OCI-M2 (cell line): Measurements from ENCODE around the gene RNF150.
"Not testable (repeated sequence)": the region's sequence is repeated elsewhere in the genome, so short reads cannot be mapped to it uniquely, and the experiment has no call there.

Experiments used
- DNase-seq: peaks from one replicate; lab custom pipeline; 2025; ENCODE audit not compliant: unreplicated experiment; lab: John Stamatoyannopoulos, UW

RNF150 gene

DNA sequence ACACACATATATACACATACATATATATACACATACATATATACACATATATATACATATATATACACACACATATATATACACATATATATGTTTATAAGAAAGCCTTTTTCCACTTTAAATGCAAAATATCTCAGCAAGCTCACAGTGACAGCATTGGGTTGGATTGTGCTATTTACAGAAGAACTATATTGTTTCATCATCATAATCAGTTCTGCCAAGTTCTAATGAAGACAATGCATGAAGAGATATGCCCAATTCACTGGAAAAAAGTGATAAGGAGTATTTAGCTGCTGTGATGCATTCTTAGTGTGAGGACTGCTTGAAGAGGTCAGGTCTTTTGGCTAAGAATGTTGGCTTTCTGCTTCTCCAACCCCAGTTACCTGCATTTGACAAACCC, 54.4 kb downstream of the RNF150 start:
- DNase-seq = no peak

DNA sequence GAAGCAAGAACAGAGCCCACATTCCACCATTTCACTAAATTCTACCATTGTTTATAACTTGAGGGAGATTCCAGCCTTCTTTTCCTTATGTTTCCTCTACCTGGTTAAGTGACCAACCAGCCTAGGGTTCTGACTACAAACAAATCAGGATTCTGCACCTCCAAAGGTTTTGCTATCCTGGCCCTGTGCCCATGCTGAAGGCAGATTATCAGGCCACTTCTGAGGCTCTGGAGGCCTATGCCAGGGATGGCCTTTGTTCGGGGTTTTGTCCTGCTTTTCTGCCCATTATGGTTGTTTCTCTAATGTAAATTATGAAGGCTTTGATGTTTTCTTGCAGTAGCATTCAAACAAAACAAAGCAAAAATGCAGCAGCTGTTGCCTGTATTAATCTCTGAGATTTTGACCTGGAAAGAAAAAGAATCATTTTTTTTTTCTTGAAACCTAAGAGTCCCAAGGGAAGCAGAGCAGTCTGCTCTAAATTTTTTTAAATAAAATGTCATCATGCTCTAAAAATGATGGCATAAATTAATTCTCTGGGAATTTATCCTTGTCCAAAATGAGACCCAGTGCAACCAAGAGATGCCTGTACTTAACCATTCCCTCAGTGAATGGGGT, 55.6 kb downstream of the RNF150 start:
- DNase-seq = no peak

DNA sequence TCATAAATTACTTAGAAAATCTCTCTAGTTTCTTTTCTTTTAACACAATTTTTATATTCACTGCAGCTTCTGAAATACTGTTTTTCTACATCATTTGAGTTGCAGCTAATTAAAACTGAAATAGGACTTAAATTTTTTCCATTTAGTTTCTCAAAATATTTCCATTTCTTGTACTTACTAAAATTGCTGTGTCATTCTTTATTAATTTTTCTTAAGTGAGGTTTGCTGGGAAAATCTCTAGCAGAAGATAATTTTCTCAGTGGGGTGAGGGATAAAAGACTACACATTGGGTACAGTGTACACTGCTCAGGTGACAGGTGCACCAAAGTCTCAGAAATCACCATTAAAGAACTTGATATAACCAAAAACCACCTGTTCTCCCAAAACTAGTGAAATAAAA, 57.7 kb downstream of the RNF150 start:
- no peak for DNase-seq

DNA sequence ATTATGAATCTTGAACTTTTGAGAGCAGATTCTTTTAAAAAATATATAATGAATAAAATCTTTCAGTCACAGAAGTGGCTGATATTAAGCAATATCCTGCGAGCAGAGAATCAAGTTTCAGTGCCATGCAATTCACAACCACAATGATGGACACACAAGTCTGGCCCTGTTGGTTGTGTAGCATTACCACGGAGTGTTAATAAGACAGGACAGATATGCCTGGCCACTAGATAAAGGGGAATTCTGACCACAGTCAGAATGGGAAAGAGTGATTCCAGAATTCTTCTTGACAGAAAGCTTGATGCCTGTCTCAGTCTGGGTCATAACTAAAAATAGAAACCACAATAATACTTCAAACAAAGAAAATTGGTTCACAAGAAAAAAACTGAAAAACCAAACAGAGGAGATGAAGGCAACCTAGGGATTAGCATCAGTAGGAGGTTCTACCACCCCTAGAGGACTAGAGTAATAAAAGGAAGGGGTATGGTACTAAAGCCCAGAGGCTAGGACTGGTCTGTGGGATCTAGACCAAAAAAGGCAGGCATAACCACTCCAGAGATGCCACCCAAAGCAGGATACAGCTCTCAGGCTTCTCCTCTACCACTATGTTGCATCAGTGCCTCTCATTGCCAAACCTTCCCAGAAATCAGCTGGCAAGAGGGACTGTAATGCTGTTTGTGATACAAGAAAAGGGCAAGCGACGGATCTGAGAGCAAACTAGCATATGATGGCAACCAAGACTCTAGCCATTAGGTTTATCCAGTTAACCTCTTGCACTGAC, 59.0 kb downstream of the RNF150 start:
- DNase-seq = no peak

DNA sequence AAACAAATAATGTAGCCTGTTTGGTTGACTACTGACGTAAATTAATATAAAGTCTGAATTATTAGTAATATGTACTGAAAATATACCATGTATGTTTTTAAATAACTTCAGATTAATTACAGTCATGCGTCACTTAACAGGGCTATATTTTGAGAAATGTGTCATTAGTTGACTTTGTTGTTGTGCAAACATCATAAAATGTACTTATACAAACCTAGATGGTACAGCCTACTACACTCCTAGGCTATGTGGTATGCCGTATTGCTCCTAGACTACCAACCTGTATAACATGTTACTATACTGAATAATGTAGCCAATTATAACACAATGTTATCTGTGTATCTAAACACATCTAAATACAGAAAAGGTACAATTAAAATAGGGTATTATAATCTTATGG, 66.6 kb downstream of the RNF150 start:
- DNase-seq = no peak

DNA sequence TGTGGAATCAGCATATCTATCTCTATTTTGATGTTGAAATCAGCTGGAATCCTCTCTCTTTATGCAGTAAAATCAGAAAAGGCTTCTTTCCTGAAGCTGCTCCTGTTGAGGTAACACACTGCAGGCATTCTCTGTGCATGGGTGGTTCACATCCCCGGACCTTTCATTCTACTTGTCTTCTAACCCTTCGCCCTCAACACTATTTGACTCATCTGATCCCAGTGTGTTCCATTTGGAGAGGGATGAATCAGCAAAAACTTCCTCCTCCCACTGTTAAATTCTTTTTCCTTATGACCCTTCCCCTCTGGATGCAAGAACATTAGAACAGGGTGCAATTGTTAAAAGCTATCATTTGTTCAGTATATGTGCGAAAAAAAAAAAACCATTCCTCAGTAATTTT, 67.4 kb downstream of the RNF150 start:
- no peak for DNase-seq

DNA sequence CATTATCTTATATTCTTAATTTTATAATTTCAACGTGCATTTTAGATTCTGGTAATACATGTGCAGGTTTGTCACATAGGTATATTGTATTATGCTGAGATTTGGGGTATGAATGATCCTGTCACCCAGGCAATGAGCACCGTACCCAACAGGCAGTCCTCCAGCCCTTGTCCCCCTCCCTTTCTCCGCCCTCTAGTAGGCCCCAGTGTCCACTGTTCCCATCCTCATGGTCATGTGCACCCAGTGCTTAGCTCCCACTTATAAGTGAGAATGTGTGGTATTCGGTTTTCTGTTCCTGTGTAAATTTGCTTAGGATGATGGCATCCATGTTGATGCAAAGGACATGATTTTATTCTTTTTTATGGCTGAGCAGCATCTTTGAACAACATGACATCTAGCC, 70.6 kb downstream of the RNF150 start:
- no peak for DNase-seq

DNA sequence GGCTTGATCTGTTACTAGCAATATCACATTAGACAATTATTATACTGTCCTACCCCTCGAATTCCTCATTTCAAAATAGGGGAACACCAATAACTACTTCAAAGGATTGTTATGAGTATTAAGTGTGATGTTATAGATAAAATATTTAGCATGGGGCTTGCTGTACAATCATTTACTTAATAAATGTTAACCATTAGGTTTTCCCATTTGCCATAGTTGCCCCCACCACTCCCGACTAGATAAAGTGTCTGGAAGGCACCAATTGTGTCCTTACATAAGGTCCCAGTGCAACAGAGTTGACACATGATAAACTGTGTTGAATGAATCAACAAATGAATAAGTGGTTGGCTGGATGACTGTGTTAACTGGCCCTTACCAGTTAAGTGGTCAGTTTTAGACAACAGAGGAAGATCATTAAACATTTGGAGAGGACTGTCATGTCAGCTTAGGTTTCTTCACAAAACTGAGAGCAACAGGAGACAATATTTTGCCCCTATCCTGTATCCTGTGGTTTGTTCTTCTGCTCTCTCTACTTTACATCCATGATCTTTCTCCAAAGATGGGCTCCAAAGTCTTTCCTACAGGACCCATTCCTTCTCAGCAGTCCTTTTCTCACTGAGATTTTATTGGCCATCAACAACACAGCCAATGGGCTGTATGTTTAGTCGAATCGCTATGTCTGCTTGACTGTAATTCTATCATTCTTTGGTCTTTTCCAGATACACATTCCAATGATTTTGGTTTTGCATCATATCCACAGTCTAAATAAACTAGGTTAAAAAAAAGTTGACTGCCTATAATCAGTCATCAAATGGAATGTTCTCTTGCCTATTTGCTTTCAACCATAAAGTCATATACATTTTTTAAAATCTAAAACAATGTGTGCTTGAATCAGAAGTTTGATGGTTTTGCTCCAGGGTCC, 74.4 kb downstream of the RNF150 start:
- no peak for DNase-seq

DNA sequence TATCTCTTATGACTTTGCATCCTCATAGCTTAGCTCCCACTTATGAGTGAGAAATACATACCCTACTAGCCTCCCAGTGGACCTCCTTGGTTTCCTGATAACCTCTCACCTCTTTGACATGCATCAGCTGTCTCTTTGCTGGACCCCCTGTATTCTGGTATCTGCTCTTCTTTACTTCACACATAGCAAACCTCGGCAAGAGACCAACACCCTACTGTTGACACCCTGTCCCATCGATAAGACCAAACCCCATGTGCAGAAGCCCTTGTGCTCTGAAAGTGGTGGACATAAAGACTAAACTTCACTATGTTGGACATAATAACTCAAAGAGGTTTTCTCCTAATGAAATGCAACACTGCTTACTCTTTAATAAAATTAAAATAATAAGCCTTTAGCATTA, 75.7 kb downstream of the RNF150 start:
- DNase-seq = no peak

DNA sequence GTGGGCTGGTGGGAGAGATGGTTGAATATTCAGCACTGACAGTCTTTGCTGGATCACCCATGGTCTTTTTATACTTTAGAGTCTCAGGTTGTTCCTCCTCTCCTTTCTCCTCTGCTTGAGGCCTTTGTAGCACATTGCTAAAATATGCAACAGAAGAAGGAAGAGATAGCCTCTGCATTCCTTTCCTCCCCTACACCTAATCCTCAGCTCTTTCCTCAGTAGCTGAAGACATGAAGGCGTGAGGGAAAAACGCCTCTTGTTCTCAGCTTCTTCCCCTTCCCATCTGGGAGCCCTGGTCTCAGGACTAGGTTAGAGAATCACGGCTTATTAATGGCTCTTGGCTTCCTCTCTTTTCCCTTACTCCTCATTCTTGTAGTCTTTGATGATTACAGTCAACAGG, 76.8 kb downstream of the RNF150 start:
- DNase-seq = no peak

DNA sequence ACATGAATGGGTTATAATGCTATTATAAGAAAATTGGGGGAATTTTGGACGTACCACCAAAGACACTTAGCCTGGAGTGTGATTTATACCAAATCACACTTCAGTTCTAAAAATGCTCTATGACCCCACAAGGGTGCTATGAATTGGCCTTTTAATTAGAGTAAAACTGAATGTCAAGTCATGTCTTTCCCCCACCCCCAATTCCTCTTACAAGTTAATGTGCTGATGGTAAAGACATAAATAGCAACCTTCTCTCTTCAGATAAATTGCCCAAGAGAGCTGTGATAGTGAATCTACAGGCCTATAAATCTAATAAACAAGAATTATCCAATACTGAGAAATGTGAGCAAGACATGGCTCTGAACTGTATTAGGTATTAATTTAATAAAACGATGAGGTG, 78.8 kb downstream of the RNF150 start:
- no peak for DNase-seq

DNA sequence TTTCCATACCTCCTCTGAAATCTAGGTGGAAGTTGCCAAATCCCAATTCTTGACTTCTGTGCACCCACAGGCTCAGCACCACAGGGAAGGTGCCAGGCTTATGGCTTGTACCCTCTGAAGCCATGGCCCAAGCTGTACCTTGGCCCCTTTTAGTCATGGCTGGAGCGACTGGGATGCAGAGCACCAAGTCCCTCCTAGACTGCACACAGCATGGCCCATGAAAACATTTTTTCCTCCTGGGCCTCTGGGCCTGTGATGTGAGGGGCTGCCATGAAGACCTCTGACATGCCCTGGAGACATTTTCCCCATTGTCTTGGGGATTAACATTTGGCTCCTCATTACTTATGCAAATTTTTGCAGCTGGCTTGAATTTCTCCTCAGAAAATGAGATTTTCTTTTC, 82.3 kb downstream of the RNF150 start:
- DNase-seq = not testable (repeated sequence)

DNA sequence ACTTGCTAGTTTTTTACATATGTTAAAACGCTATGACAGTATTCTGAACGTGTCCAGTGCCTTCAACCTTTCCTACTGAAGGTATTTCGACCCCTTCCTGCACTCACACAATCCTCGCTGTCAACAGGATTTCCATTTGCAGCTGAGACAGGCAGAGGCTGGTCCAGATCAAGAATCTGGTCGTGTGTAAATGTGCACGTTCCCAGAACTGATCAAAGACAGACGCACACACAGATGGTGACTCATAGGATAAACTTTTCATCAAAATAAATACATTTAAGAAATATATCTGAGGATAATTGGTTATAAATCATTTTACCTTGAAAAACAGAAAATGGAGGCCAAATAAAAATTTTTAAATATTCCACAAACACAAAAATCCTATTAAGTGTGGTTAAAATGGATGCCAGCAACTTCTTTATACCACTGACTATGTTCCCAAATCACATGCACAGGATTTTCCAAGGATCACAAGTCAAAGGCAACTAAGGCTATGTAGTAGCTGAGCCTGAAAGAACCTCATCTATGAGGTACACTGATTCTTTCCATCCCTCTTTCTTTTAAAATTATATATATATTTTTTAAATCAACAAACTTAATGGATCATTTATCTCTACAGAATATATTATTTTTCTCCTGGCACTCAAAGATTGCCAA, 85.9 kb downstream of the RNF150 start:
- DNase-seq = no peak

DNA sequence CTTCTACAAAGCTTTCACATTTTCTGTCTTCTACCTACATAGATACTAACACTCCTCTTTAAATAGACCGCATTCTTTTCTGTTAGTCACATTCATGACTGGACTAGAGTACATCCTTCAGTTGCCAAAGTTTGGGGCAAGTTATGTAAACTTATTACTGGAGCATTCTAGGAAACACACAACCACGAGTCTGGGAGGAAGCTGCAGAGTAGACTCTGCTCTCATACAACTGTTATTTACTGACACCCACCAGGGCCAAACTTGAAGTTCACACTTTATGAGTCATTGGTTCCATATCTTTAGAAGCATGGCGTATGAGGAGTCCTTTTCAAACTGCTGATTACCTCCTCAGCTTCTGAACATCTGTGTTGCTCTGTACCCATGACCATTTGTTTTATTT, 87.0 kb downstream of the RNF150 start:
- DNase-seq = peak; percentile 6

DNA sequence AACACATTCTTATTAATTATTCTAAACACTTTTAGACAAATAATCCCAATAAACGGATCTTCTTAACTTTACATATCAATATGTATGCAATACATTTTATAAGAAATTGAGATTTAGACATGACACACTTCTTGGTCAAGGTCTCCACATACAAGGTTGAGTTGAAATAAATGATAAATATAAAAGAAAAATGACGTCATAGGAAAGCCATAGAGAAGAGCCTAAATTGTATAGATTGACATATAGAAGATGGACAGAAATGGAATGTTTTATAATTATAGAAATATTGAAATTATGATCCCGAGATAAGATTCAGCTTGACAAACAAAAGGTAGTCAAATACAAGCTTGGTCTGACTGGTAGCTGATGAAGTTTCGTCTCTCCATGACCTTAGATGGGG, 87.4 kb downstream of the RNF150 start:
- no peak for DNase-seq

DNA sequence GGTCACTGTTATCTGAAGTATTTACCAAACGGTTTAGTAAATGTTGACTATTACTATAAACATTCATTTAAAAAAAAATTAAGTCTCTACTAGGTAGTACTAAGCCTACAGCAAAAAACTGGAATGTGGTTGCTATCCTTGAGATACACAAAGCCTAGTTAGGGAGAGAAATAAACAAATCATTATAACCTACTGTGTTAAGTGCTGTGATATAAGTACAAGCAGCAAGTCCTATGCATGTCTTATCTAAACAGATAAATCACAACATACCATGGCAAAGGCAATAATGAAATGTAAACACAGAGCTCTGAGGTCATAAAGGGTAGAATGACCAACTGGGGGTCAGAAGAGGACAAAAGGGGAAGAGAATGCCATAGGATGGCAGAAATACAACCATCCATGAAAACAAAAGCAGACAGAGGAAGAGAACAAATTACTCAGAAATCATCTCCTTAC, 92.2 kb downstream of the RNF150 start:
- no peak for DNase-seq

DNA sequence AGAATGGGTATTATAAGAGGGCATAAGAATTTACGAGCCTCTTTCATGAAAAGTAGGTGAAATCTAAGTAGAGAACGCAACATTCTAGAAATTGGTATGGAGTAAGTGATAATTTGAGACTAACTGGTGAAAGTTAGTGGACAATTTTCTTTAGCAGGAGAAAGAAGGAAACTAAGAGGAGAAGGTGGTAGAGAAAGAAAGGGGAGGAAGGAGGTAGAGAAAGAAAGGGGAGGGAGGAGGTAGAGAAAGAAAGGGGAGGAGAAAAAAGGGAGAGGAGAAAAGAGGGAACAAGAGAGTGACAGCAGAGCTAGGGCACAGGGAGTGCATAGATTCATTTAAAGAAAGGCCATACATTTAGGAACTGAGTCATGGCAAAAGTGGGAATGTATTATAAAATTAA, 94.1 kb downstream of the RNF150 start:
- DNase-seq = no peak

DNA sequence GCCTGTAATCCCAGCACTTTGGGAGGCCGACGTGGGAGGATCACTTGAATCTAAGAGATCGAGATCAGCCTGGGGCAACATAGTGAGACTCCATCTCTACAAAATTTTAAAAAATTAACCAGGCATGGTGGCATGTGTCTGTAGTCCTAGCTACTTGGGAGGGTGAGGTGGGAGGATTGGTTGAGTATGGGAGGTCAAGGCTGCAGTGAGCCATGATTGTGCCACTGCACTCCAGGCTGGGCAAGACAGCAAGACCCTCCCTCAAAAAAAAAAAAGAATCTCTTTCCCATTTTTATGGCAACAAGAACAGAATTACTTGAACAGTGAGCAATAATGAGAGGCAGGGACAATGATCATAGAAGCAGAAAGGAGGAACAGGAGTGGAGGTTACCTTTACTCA, 94.8 kb downstream of the RNF150 start:
- DNase-seq = no peak

DNA sequence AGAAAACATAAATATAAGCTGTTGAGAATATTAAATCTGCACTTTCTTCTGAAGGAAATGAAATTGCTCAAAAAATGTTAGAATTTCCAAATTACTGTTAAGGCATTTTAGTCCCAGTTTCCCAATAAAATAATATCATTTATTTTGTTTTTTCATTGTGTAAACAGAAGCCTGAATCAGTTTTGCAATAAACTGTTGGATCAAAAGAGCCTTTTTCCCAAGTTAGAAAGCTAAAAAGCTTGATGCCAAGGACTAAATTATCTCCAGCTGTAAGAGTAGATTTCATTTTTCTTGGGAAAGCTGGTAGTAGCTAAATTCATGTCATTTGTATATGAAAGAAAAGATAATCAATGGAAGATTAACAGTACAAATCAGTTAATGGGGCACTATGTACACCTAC, 95.8 kb downstream of the RNF150 start:
- DNase-seq = no peak

DNA sequence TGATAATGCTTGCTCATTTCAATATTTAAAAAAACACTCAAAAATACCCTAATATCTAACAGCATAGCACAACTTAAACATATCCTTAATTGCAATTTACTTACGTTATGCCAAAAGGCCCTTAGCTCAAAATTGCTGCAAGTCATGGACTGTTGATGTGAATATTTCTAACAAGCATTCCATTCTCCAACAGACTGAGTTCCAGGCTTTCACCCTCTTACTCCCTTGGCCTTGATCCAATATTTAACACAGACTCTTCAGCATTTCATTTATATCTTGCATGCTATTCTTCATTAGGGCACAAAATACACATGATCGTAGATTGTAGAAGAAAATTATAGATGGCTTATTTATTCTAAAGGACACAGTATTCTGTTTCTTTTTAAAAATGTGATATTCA, 96.5 kb downstream of the RNF150 start:
- DNase-seq = no peak

DNA sequence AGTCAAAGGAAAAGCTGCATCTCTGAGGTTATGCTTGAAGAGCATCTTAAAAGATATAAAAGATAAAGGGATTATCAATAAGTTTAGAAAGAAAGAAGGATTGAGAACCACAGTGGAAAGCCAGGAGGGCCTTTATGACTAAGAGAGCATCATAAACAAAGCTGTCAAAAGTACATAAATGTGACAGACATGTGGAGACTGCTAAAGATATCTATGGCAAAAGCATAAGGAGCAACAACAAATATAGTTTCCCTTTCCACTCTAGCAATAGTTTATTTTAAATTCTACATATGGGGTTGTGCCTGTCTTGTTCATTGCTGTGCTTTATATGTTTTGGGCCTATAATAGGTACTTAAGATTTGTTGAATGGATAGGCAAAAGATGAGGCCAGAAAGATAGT, 97.3 kb downstream of the RNF150 start:
- DNase-seq = no peak
